ENCODE measurements around the gene POLDIP3.

Gene POLDIP3

GRCh38 chr22:42603427-42603826 is 11.3 kb downstream of the POLDIP3 start:
- no peaks in the 10 kb centered on the region for H3K4me1 ChIP-seq (ENCODE audit: control insufficient read depth, low read depth, low read length)
- H2AK5ac ChIP-seq (ENCODE audit: low read length) = no peak overlapping the region
- H3K36me3 ChIP-seq (ENCODE audit: control insufficient read depth, insufficient read depth, low read length) = peaks cover 14% of the 10 kb centered on the region
- no peak overlapping the region for H3K4me3 ChIP-seq (ENCODE audit: low read length)
- H3K4me2 ChIP-seq (ENCODE audit: low read length) = no peak overlapping the region
- H2BK15ac ChIP-seq (replicated peaks; ENCODE audit: low read depth) = no peak overlapping the region
- H3K4ac ChIP-seq (ENCODE audit: low read depth, low read length) = no peak overlapping the region
- H3K18ac ChIP-seq (ENCODE audit: low read length) = no peak overlapping the region
- no peak overlapping the region for H3K27ac ChIP-seq (ENCODE audit: low read depth, low read length)
- H3K79me2 ChIP-seq (ENCODE audit: control insufficient read depth, insufficient read depth, low read length) = peaks cover 34% of the 10 kb centered on the region
- H3K79me1 ChIP-seq (ENCODE audit: low read length) = peaks cover 17% of the 10 kb centered on the region
- no peak overlapping the region for H3K9ac ChIP-seq (ENCODE audit: low read length)
- H4K5ac ChIP-seq (ENCODE audit: low read length) = no peak overlapping the region
- H3K23ac ChIP-seq (ENCODE audit: low read length) = no peak overlapping the region
- no peak overlapping the region for H2BK120ac ChIP-seq (ENCODE audit: low read depth, low read length)
- no CpG with 5 or more reads among the region's 2 CpGs for WGBS (ENCODE audit: extremely low coverage, insufficient coverage, low lambda C conversion rate)
- no peak overlapping the region for H2BK5ac ChIP-seq (ENCODE audit: low read length)
- no peaks in the 10 kb centered on the region for H3K27me3 ChIP-seq (ENCODE audit: insufficient read depth, low read length, poor library complexity)
- no peak overlapping the region for H4K8ac ChIP-seq (ENCODE audit: low read depth, low read length)
- no peak overlapping the region for H3K56ac ChIP-seq (ENCODE audit: low read length)
- DNase-seq = no peak

- Histone ChIP-seq H3K9ac (ENCODE audit: low read length) (no peak overlapping the region), H4K5ac (ENCODE audit: low read length) (no peak overlapping the region), H2AK5ac (ENCODE audit: low read length) (no peak overlapping the region), H2BK15ac (replicated peaks; ENCODE audit: low read depth) (no peak overlapping the region), H3K4me2 (ENCODE audit: low read length) (no peak overlapping the region), H4K8ac (ENCODE audit: low read depth, low read length) (no peak overlapping the region), H3K27ac (ENCODE audit: low read depth, low read length) (no peak overlapping the region), H3K79me1 (ENCODE audit: low read length) (peaks cover 17% of the 10 kb centered on the region), H2BK120ac (ENCODE audit: low read depth, low read length) (no peak overlapping the region), H3K23ac (ENCODE audit: low read length) (no peak overlapping the region), H3K4me3 (ENCODE audit: low read length) (no peak overlapping the region), H3K56ac (ENCODE audit: low read length) (no peak overlapping the region), H2BK5ac (ENCODE audit: low read length) (no peak overlapping the region), H3K79me2 (ENCODE audit: control insufficient read depth, insufficient read depth, low read length) (peaks cover 31% of the 10 kb centered on the region), H3K4me1 (ENCODE audit: control insufficient read depth, low read depth, low read length) (no peaks in the 10 kb centered on the region), H3K27me3 (ENCODE audit: insufficient read depth, low read length, poor library complexity) (no peaks in the 10 kb centered on the region), H3K4ac (ENCODE audit: low read depth, low read length) (no peak overlapping the region), H3K18ac (ENCODE audit: low read length) (no peak overlapping the region), H3K36me3 (ENCODE audit: control insufficient read depth, insufficient read depth, low read length) (peaks cover 14% of the 10 kb centered on the region)
- DNase-seq = no peak
- no CpG with 5 or more reads among the region's 2 CpGs for WGBS (ENCODE audit: extremely low coverage, insufficient coverage, low lambda C conversion rate)
Observed at GRCh38 chr22:42602470-42602869, 12.2 kb downstream of the POLDIP3 start.

GRCh38 chr22:42601879-42602465 is 12.7 kb downstream of the POLDIP3 start:
- Histone ChIP-seq H4K5ac (ENCODE audit: low read length) (no peak overlapping the region), H3K4ac (ENCODE audit: low read depth, low read length) (no peak overlapping the region), H2BK5ac (ENCODE audit: low read length) (no peak overlapping the region), H3K4me3 (ENCODE audit: low read length) (no peak overlapping the region), H3K79me2 (ENCODE audit: control insufficient read depth, insufficient read depth, low read length) (peaks cover 31% of the 10 kb centered on the region), H3K4me2 (ENCODE audit: low read length) (no peak overlapping the region), H3K4me1 (ENCODE audit: control insufficient read depth, low read depth, low read length) (no peaks in the 10 kb centered on the region), H3K27ac (ENCODE audit: low read depth, low read length) (no peak overlapping the region), H3K56ac (ENCODE audit: low read length) (no peak overlapping the region), H3K79me1 (ENCODE audit: low read length) (peaks cover 21% of the 10 kb centered on the region), H2BK15ac (replicated peaks; ENCODE audit: low read depth) (no peak overlapping the region), H3K27me3 (ENCODE audit: insufficient read depth, low read length, poor library complexity) (no peaks in the 10 kb centered on the region), H3K36me3 (ENCODE audit: control insufficient read depth, insufficient read depth, low read length) (peaks cover 16% of the 10 kb centered on the region), H2BK120ac (ENCODE audit: low read depth, low read length) (no peak overlapping the region), H3K9ac (ENCODE audit: low read length) (no peak overlapping the region), H3K18ac (ENCODE audit: low read length) (no peak overlapping the region), H3K23ac (ENCODE audit: low read length) (no peak overlapping the region), H4K8ac (ENCODE audit: low read depth, low read length) (no peak overlapping the region), H2AK5ac (ENCODE audit: low read length) (no peak overlapping the region)
- no peak for DNase-seq
- WGBS (ENCODE audit: extremely low coverage, insufficient coverage, low lambda C conversion rate) = no CpG with 5 or more reads among the region's 6 CpGs

- no peak overlapping the region for H4K5ac ChIP-seq (ENCODE audit: low read length)
- H3K4me2 ChIP-seq (ENCODE audit: low read length) = no peak overlapping the region
- no peak overlapping the region for H3K27ac ChIP-seq (ENCODE audit: low read depth, low read length)
- no peak overlapping the region for H3K4ac ChIP-seq (ENCODE audit: low read depth, low read length)
- no peak overlapping the region for H3K4me3 ChIP-seq (ENCODE audit: low read length)
- H3K23ac ChIP-seq (ENCODE audit: low read length) = no peak overlapping the region
- H3K56ac ChIP-seq (ENCODE audit: low read length) = no peak overlapping the region
- no peak overlapping the region for H2BK5ac ChIP-seq (ENCODE audit: low read length)
- no peak overlapping the region for H2BK120ac ChIP-seq (ENCODE audit: low read depth, low read length)
- H3K27me3 ChIP-seq (ENCODE audit: insufficient read depth, low read length, poor library complexity) = no peaks in the 10 kb centered on the region
- no peak for DNase-seq
- H2BK15ac ChIP-seq (replicated peaks; ENCODE audit: low read depth) = no peak overlapping the region
- no peaks in the 10 kb centered on the region for H3K79me2 ChIP-seq (ENCODE audit: control insufficient read depth, insufficient read depth, low read length)
- H2AK5ac ChIP-seq (ENCODE audit: low read length) = no peak overlapping the region
- WGBS (ENCODE audit: extremely low coverage, insufficient coverage, low lambda C conversion rate) = no CpG with 5 or more reads among the region's 11 CpGs
- H3K36me3 ChIP-seq (ENCODE audit: control insufficient read depth, insufficient read depth, low read length) = peaks cover 33% of the 10 kb centered on the region
- H3K18ac ChIP-seq (ENCODE audit: low read length) = no peak overlapping the region
- no peak overlapping the region for H4K8ac ChIP-seq (ENCODE audit: low read depth, low read length)
- no peak overlapping the region for H3K9ac ChIP-seq (ENCODE audit: low read length)
- no peaks in the 10 kb centered on the region for H3K4me1 ChIP-seq (ENCODE audit: control insufficient read depth, low read depth, low read length)
- peaks cover 10% of the 10 kb centered on the region for H3K79me1 ChIP-seq (ENCODE audit: low read length)
Observed at GRCh38 chr22:42596863-42597530, 17.7 kb downstream of the POLDIP3 start.

GRCh38 chr22:42596336-42596735 is 18.3 kb downstream of the POLDIP3 start:
- Histone ChIP-seq H3K4me1 (ENCODE audit: control insufficient read depth, low read depth, low read length) (no peaks in the 10 kb centered on the region), H3K18ac (ENCODE audit: low read length) (no peak overlapping the region), H4K8ac (ENCODE audit: low read depth, low read length) (no peak overlapping the region), H4K5ac (ENCODE audit: low read length) (no peak overlapping the region), H3K79me2 (ENCODE audit: control insufficient read depth, insufficient read depth, low read length) (no peaks in the 10 kb centered on the region), H3K4me3 (ENCODE audit: low read length) (no peak overlapping the region), H2BK15ac (replicated peaks; ENCODE audit: low read depth) (no peak overlapping the region), H2BK5ac (ENCODE audit: low read length) (no peak overlapping the region), H3K9ac (ENCODE audit: low read length) (no peak overlapping the region), H2AK5ac (ENCODE audit: low read length) (no peak overlapping the region), H3K56ac (ENCODE audit: low read length) (no peak overlapping the region), H3K36me3 (ENCODE audit: control insufficient read depth, insufficient read depth, low read length) (peaks cover 34% of the 10 kb centered on the region), H3K27me3 (ENCODE audit: insufficient read depth, low read length, poor library complexity) (no peaks in the 10 kb centered on the region), H3K79me1 (ENCODE audit: low read length) (peaks cover 10% of the 10 kb centered on the region), H2BK120ac (ENCODE audit: low read depth, low read length) (no peak overlapping the region), H3K4me2 (ENCODE audit: low read length) (no peak overlapping the region), H3K4ac (ENCODE audit: low read depth, low read length) (no peak overlapping the region), H3K23ac (ENCODE audit: low read length) (no peak overlapping the region), H3K27ac (ENCODE audit: low read depth, low read length) (no peak overlapping the region)
- DNase-seq = no peak
- no CpG with 5 or more reads among the region's 5 CpGs for WGBS (ENCODE audit: extremely low coverage, insufficient coverage, low lambda C conversion rate)

GRCh38 chr22:42595434-42595833 is 19.2 kb downstream of the POLDIP3 start:
- no CpG with 5 or more reads among the region's 3 CpGs for WGBS (ENCODE audit: extremely low coverage, insufficient coverage, low lambda C conversion rate)
- H3K79me2 ChIP-seq (ENCODE audit: control insufficient read depth, insufficient read depth, low read length) = no peaks in the 10 kb centered on the region
- H4K8ac ChIP-seq (ENCODE audit: low read depth, low read length) = no peak overlapping the region
- H3K27ac ChIP-seq (ENCODE audit: low read depth, low read length) = no peak overlapping the region
- no peaks in the 10 kb centered on the region for H3K27me3 ChIP-seq (ENCODE audit: insufficient read depth, low read length, poor library complexity)
- H3K4me1 ChIP-seq (ENCODE audit: control insufficient read depth, low read depth, low read length) = no peaks in the 10 kb centered on the region
- H3K79me1 ChIP-seq (ENCODE audit: low read length) = peaks cover 10% of the 10 kb centered on the region
- DNase-seq = no peak
- H3K4me2 ChIP-seq (ENCODE audit: low read length) = no peak overlapping the region
- H3K18ac ChIP-seq (ENCODE audit: low read length) = no peak overlapping the region
- no peak overlapping the region for H2BK120ac ChIP-seq (ENCODE audit: low read depth, low read length)
- H3K36me3 ChIP-seq (ENCODE audit: control insufficient read depth, insufficient read depth, low read length) = peaks cover 35% of the 10 kb centered on the region
- H3K56ac ChIP-seq (ENCODE audit: low read length) = no peak overlapping the region
- H4K5ac ChIP-seq (ENCODE audit: low read length) = no peak overlapping the region
- no peak overlapping the region for H3K4ac ChIP-seq (ENCODE audit: low read depth, low read length)
- no peak overlapping the region for H2BK15ac ChIP-seq (replicated peaks; ENCODE audit: low read depth)
- no peak overlapping the region for H3K9ac ChIP-seq (ENCODE audit: low read length)
- no peak overlapping the region for H2BK5ac ChIP-seq (ENCODE audit: low read length)
- no peak overlapping the region for H2AK5ac ChIP-seq (ENCODE audit: low read length)
- H3K4me3 ChIP-seq (ENCODE audit: low read length) = no peak overlapping the region
- no peak overlapping the region for H3K23ac ChIP-seq (ENCODE audit: low read length)

Data from mesendoderm (in vitro differentiated cells).